Measurements from ENCODE around the gene PIK3C2A. TPM values are rescaled to one million over a fixed set of nuclear protein-coding genes. Genes with fewer than 3 reads are reported as not detected.

PIK3C2A gene
- total and polyA plus RNA-seq, 2 of the 8 experiments (the other 6 are each of a cell fraction or from before 2014, with no cell fraction given): 20.1 to 127 TPM

DNA sequence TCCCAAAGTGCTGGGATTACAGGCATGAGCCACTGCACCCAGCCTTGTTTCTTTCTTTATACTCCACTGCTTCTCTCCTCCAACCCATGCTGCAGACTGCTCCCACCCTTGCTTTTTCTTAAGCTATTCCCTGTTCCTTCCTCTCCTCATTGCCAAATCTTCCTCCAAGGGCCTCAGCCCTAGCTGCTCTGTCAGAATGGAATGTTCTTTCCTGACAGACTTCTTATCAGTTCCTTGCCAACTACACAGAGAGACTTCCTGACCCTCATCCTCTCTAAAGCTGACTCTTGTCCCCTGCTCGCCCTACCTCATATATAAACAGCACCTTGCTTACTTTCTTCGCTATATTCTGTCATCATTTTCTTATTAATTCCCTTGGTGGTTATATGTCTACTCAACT is 16.9 kb upstream of the PIK3C2A start:
- Histone ChIP-seq H3K27ac (ENCODE audit: low read depth, low read length) (no peak overlapping the region), H3K18ac (ENCODE audit: extremely low read depth, low read length) (no peak overlapping the region), H3K23ac (ENCODE audit: insufficient read length) (no peak overlapping the region), H3K36me3 (ENCODE audit: control insufficient read depth in 2 of 4, insufficient read depth in 4 of 4, low read length in 3 of 4) (no peaks in the 10 kb centered on the region), H3K4me3 (ENCODE audit: extremely low read depth in 1 of 4, insufficient read depth in 2 of 4, low read depth in 3 of 4, low read length in 4 of 4) (no peak overlapping the region), H3K4ac (replicated peaks; ENCODE audit: insufficient read length, low read depth, low read length) (no peak overlapping the region), H3K9ac (replicated peaks in 1 of 4; ENCODE audit: extremely low read depth in 1 of 4, low read depth in 3 of 4, low read length in 3 of 4) (no peak overlapping the region), H2BK15ac (ENCODE audit: low read length) (no peak overlapping the region), H2BK20ac (ENCODE audit: low read length) (no peak overlapping the region), H2AFZ (ENCODE audit: low read length) (no peak overlapping the region), H3K9me3 (ENCODE audit: insufficient read depth in 2 of 2, low read depth in 1 of 2, low read length in 1 of 2) (no peaks in the 10 kb centered on the region), H4K20me1 (replicated peaks in 1 of 2; ENCODE audit: control insufficient read depth in 1 of 2, insufficient read depth in 2 of 2, low read length in 2 of 2) (peaks cover 0 to 2% of the 10 kb centered on the region in 2 experiments), H3K23me2 (ENCODE audit: low read depth, low read length) (no peaks in the 10 kb centered on the region), H3K79me2 (ENCODE audit: control insufficient read depth in 1 of 2, insufficient read depth in 2 of 2, low read length in 2 of 2) (no peaks in the 10 kb centered on the region), H4K91ac (replicated peaks; ENCODE audit: insufficient read length, low read length) (no peak overlapping the region), H3K4me1 (replicated peaks in 1 of 4; ENCODE audit: control insufficient read depth in 3 of 4, insufficient read depth in 4 of 4, low read length in 3 of 4) (no peaks in the 10 kb centered on the region), H3K56ac (replicated peaks; ENCODE audit: insufficient read length, low read depth, low read length) (no peak overlapping the region), H4K5ac (ENCODE audit: insufficient read length, low read depth, low read length) (no peak overlapping the region), H2BK5ac (ENCODE audit: low read depth, low read length) (no peak overlapping the region), H2BK120ac (replicated peaks; ENCODE audit: low read depth, low read length) (no peak overlapping the region), H4K8ac (ENCODE audit: extremely low read depth, insufficient read depth, low read length) (no peak overlapping the region), H3K14ac (ENCODE audit: insufficient read length) (no peak overlapping the region), H3K27me3 (replicated peaks in 1 of 4; ENCODE audit: control insufficient read depth in 3 of 4, extremely low read depth in 1 of 4, insufficient read depth in 3 of 4, low read length in 3 of 4) (no peaks in the 10 kb centered on the region), H3K4me2 (ENCODE audit: insufficient read depth in 1 of 2, low read depth in 2 of 2, low read length in 2 of 2) (no peak overlapping the region), H3K79me1 (ENCODE audit: low read depth, low read length) (no peaks in the 10 kb centered on the region), H2BK12ac (ENCODE audit: low read depth, low read length) (no peak overlapping the region), H2AK5ac (ENCODE audit: low read depth, low read length) (no peak overlapping the region)
- no peak for FAIRE-seq
- no peak for DNase-seq (ENCODE audit: low read depth in 1 of 2, low spot score in 2 of 2)
- WGBS, 2 experiments (ENCODE audit: extremely low coverage in 1 of 2, insufficient coverage in 1 of 2, insufficient read length in 1 of 2, insufficient replicate concordance in 2 of 2, low coverage in 1 of 2, low lambda C conversion rate in 2 of 2, missing lambda C conversion rate in 1 of 2): 100% methylated on average over 2 of the region's 2 CpGs; no CpG with 5 or more reads in 1 of the 2 experiments
- POLR2A ChIA-PET (ENCODE audit: partially characterized antibody): interaction anchor here (0.9 kb wide), 2 partner anchors 8 to 159 kb away, joined by 3 read pairs; no protein-coding TSS in a partner anchor
- CTCF ChIA-PET (ENCODE audit: partially characterized antibody): no interaction called here
- TF ChIP-seq EGR1 (IDR thresholded peaks at IDR 0.05; ENCODE audit: borderline replicate concordance, low read depth, low read length): no peak
- TF ChIP-seq RAD21 (IDR thresholded peaks at IDR 0.05 in 1 of 2, conservative IDR thresholded peaks at IDR 0.05 in 1 of 2; ENCODE audit: low read depth in 2 of 2, low read length in 2 of 2): no peak
- no peak for TF ChIP-seq NRF1 (IDR thresholded peaks at IDR 0.05; ENCODE audit: low read depth, low read length)
- TF ChIP-seq HDAC2 (IDR thresholded peaks at IDR 0.05; ENCODE audit: borderline replicate concordance in 1 of 2, low read depth in 2 of 2, low read length in 2 of 2): no peak
- no peak for TF ChIP-seq EP300 (IDR thresholded peaks at IDR 0.05; ENCODE audit: borderline replicate concordance in 1 of 2, low read depth in 2 of 2, low read length in 2 of 2)
- TF ChIP-seq, protein P1, sequence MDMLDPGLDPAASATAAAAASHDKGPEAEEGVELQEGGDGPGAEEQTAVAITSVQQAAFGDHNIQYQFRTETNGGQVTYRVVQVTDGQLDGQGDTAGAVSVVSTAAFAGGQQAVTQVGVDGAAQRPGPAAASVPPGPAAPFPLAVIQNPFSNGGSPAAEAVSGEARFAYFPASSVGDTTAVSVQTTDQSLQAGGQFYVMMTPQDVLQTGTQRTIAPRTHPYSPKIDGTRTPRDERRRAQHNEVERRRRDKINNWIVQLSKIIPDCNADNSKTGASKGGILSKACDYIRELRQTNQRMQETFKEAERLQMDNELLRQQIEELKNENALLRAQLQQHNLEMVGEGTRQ (IDR thresholded peaks at IDR 0.05; ENCODE audit: low read length): no peak
- no peak for TF ChIP-seq YY1 (IDR thresholded peaks at IDR 0.05; ENCODE audit: low read depth, low read length)
- no peak for TF ChIP-seq TAF7 (optimal IDR thresholded peaks at IDR 0.05; ENCODE audit: borderline replicate concordance, low read depth, low read length)
- TF ChIP-seq EZH2 (IDR thresholded peaks at IDR 0.05; ENCODE audit: low read depth, low read length, severe bottlenecking): no peak
- no peak for TF ChIP-seq TBP (IDR thresholded peaks at IDR 0.05; ENCODE audit: low read depth, low read length)
- no peak for TF ChIP-seq SIN3A (conservative IDR thresholded peaks at IDR 0.05 in 1 of 2, IDR thresholded peaks at IDR 0.05 in 1 of 2; ENCODE audit: low read depth in 1 of 2, low read length in 2 of 2)
- no peak for TF ChIP-seq BACH1 (IDR thresholded peaks at IDR 0.05; ENCODE audit: low read length)
- no peak for TF ChIP-seq POLR2A (IDR thresholded peaks at IDR 0.05; ENCODE audit: control extremely low read depth in 1 of 2, low read depth in 2 of 2, low read length in 2 of 2)

All from H1 (cell line).